HG03095 (cell line): ENCODE results near the gene TMEM132E.

Experiments
- ATAC-seq: cut with Tn5 transposase; IDR thresholded peaks from one replicate; pipeline ENCODE4 v1.9.1; 2021; ENCODE audit warnings: moderate library complexity; ENCODE audit not compliant: unreplicated experiment

Gene TMEM132E

GRCh38 chr17:34633760-34634159 is 54.4 kb downstream of the TMEM132E start:
- no peak for ATAC-seq

- ATAC-seq = no peak
Observed at GRCh38 chr17:34634551-34635160, 55.3 kb downstream of the TMEM132E start.

- no peak for ATAC-seq
Observed at GRCh38 chr17:34635876-34636275, 56.5 kb downstream of the TMEM132E start.

- no peak for ATAC-seq
Observed at GRCh38 chr17:34637041-34637547, 57.7 kb downstream of the TMEM132E start.

- ATAC-seq = no peak
Observed at GRCh38 chr17:34637548-34638525, 58.5 kb downstream of the TMEM132E start.

- no peak for ATAC-seq
Observed at GRCh38 chr17:34638526-34639260, 59.3 kb downstream of the TMEM132E start.

GRCh38 chr17:34639706-34640425 is 60.5 kb downstream of the TMEM132E start:
- no peak for ATAC-seq

GRCh38 chr17:34641368-34641767 is 62.0 kb downstream of the TMEM132E start:
- no peak for ATAC-seq

GRCh38 chr17:34644941-34645550 is 65.7 kb downstream of the TMEM132E start:
- ATAC-seq = no peak

- ATAC-seq = no peak
Observed at GRCh38 chr17:34645594-34645993, 66.2 kb downstream of the TMEM132E start.

- no peak for ATAC-seq
Observed at GRCh38 chr17:34647511-34647910, 68.1 kb downstream of the TMEM132E start.

- ATAC-seq = no peak
Observed at GRCh38 chr17:34650051-34650750, 70.8 kb downstream of the TMEM132E start.

- no peak for ATAC-seq
Observed at GRCh38 chr17:34651402-34651811, 72.0 kb downstream of the TMEM132E start.

GRCh38 chr17:34652021-34652555 is 72.7 kb downstream of the TMEM132E start:
- no peak for ATAC-seq

GRCh38 chr17:34653511-34653910 is 74.1 kb downstream of the TMEM132E start:
- no peak for ATAC-seq

- ATAC-seq = no peak
Observed at GRCh38 chr17:34654276-34654880, 75.0 kb downstream of the TMEM132E start.

GRCh38 chr17:34654881-34655276 is 75.5 kb downstream of the TMEM132E start:
- no peak for ATAC-seq

GRCh38 chr17:34656801-34657200 is 77.4 kb downstream of the TMEM132E start:
- no peak for ATAC-seq
